Naive thymus-derived CD4-positive, alpha-beta T cell (primary cell): ENCODE measurements around the gene WDR35. TPM values are rescaled to one million over a fixed set of nuclear protein-coding genes. Genes with fewer than 3 reads are reported as not detected.
A peak's percentile ranks its signal among the peaks of the same experiment; 100 is the strongest.

Source experiments
- ATAC-seq: fragments of 150-1000 bp; cut with Tn5 transposase; 2 replicates; pipeline ENCODE4 v1.10.0; 2021; ENCODE audit warnings: mild to moderate bottlenecking, moderate library complexity
- CTCF ChIA-PET: fragments of 350-600 bp; sonication (Branson Sonifier 250); formaldehyde crosslinking; loops from one replicate; lab custom pipeline; 2021; ENCODE audit warnings: antibody characterized with exemption; lab: Charles Lee
- POLR2A ChIA-PET: fragments of 350-600 bp; sonication (Branson Sonifier 250); formaldehyde crosslinking; loops from one replicate; lab custom pipeline; 2021; ENCODE audit warnings: antibody characterized with exemption, inconsistent platforms; lab: Charles Lee
- DNase-seq, 9 donors: peaks; one replicate each; pipeline versions ENCODE4 v3.0.0 to v3.0.0-alpha.2; 2020 to 2022; ENCODE audit warnings: mixed read lengths in 1 of 9
- H3K27ac ChIP-seq: one replicate; pipeline ENCODE4 v1.7.0; 2013; ENCODE audit warnings: mild to moderate bottlenecking, low read depth, low read length, moderate library complexity
- H3K27me3 ChIP-seq, 2 donors: one replicate each; pipeline ENCODE4 v1.7.0; 2013; ENCODE audit warnings: low read length in 2 of 2, mild to moderate bottlenecking in 2 of 2, moderate library complexity in 2 of 2; ENCODE audit not compliant: control insufficient read depth in 2 of 2, insufficient read depth in 2 of 2
- H3K36me3 ChIP-seq, 3 experiments: 1 replicate in 2 of 3; 2 replicates in 1 of 3; pipeline ENCODE4 v1.7.0; 2013; ENCODE audit warnings: low read length in 3 of 3, mild to moderate bottlenecking in 3 of 3, moderate library complexity in 1 of 3; ENCODE audit not compliant: insufficient read depth in 3 of 3, control insufficient read depth in 2 of 3
- H3K4me1 ChIP-seq, 2 donors: one replicate each; pipeline ENCODE4 v1.7.0; 2013; ENCODE audit warnings: low read length in 2 of 2, mild to moderate bottlenecking in 2 of 2, moderate library complexity in 1 of 2; ENCODE audit not compliant: control insufficient read depth in 2 of 2, insufficient read depth in 2 of 2
- H3K4me3 ChIP-seq: 2 replicates; pipeline ENCODE4 v1.7.0; 2013; ENCODE audit warnings: mild to moderate bottlenecking, low read length
- H3K9me3 ChIP-seq, 3 experiments: 1 replicate in 2 of 3; 2 replicates in 1 of 3; pipeline ENCODE4 v1.7.0; 2013; ENCODE audit warnings: low read length in 3 of 3; ENCODE audit not compliant: control insufficient read depth in 2 of 3
- H3K27ac Mint-ChIP-seq, 9 donors: one replicate each; pipeline ENCODE4 v1.8.0; 2020 to 2022; ENCODE audit warnings: mixed read lengths in 9 of 9, mild to moderate bottlenecking in 8 of 9, moderate library complexity in 5 of 9, inconsistent platforms in 2 of 9
- H3K27me3 Mint-ChIP-seq, 5 donors: one replicate each; pipeline ENCODE4 v1.8.0; 2021 to 2022; ENCODE audit warnings: mixed read lengths in 5 of 5, mild to moderate bottlenecking in 1 of 5
- H3K36me3 Mint-ChIP-seq, 5 donors: one replicate each; pipeline ENCODE4 v1.8.0; 2020 to 2022; ENCODE audit warnings: mixed read lengths in 5 of 5, mild to moderate bottlenecking in 3 of 5, inconsistent platforms in 1 of 5
- H3K4me1 Mint-ChIP-seq, 7 donors: one replicate each; pipeline ENCODE4 v1.8.0; 2020 to 2022; ENCODE audit warnings: mixed read lengths in 7 of 7, mild to moderate bottlenecking in 3 of 7, inconsistent platforms in 1 of 7
- H3K4me3 Mint-ChIP-seq, 10 donors: one replicate each; pipeline ENCODE4 v1.8.0; 2020 to 2022; ENCODE audit warnings: mild to moderate bottlenecking in 10 of 10, mixed read lengths in 10 of 10, moderate library complexity in 6 of 10, inconsistent platforms in 2 of 10
- H3K9me3 Mint-ChIP-seq, 11 donors: one replicate each; pipeline ENCODE4 v1.8.0; 2020 to 2022; ENCODE audit warnings: mixed read lengths in 11 of 11, mild to moderate bottlenecking in 4 of 11, inconsistent platforms in 1 of 11, moderate library complexity in 1 of 11
- intact Hi-C, 2 donors: fragments of 100-400 bp; cut with micrococcal nuclease; formaldehyde crosslinking; loops; one replicate each; pipeline ENCODE4 v1.15.1; 2023
- polyA plus RNA-seq, 2 donors: library from polyadenylated mRNA; unstranded; fragments of 300-500 nt; fragmentation: Illumina TruSeq; gene quantifications; one replicate each; pipeline ENCODE4 v1.2.3, GENCODE V29; 2021
- total RNA-seq, 6 experiments: library from RNA in 5 of 6; stranded (reverse) in 5 of 6; gene quantifications; 1 replicate in 5 of 6; 2 replicates in 1 of 6; pipeline ENCODE4 v1.2.3 and lab custom pipeline; 2021 to 2026

Gene WDR35
- total and polyA plus RNA-seq, 7 experiments from 2014 or later: 1.5 to 6.0 (median 3.5) TPM

DNA sequence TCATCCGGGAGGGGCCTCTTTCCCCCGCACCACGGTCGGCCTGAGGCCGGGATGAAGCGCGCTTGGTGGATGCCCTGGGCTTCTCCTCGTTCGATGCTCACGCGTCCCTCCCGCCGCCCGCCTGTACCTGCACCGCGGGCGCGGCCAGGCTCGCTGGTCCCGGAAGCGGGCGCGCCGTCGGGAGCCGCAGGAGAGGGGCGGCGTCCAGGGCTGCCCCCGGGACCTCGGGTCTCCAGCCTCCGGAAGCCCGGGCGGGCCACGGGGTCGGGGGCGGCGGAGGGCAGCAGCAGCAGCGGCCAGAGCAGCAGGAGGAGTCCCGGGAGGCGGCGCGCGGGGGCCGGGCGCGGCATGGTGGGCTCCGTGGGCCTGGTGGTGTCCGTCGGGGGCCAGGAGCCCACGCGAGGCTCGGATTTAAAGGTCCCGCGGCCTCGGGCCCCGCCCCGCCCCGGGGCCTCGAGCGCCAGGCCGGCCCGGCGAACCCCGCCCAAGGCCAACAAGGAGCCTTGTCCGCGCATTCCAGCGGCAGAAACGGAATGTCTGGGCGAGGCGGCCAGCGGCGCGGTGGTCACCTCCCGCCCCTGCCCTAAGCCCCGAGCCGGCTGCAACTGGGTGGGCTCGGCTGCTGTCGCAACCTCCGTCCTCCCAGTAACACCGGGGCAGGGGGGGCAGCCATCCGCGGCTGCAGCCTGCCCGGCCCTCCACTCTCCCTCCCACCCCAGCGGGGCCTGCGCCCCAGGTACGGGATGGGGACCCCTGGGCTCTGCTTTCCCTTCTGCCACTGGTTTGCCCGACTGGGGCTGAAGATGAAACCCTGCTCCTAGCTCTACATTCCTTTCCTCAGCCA, 22.6 kb upstream of the WDR35 start, which contains the start of gene MATN3:
TSS of gene MATN3 (minus strand) at position 387 of the 844 bp plus-strand sequence. CDS start at position 350, 37 bp downstream.
- CTCF ChIA-PET: interaction anchor here (0.6 to 1.5 kb wide), 2 partner anchors 83 to 90 kb away, joined by 3 to 4 read pairs; no protein-coding TSS in a partner anchor
- H3K9me3 Mint-ChIP-seq: peaks cover 0 to 7% (median 5%) of the 10 kb centered on the region in 11 donors
- Histone ChIP-seq H3K36me3 (no peaks in the 10 kb centered on the region), H3K4me1 (peaks cover 0 to 3% of the 10 kb centered on the region in 2 donors), H3K4me3 (no peak within 1 kb of the TSS), H3K27me3 (no peaks in the 10 kb centered on the region), H3K9me3 (no peaks in the 10 kb centered on the region), H3K27ac (no peak within 1 kb of the TSS)
- POLR2A ChIA-PET: no interaction called here
- H3K27ac Mint-ChIP-seq: peak within 1 kb of the TSS in 1 of 9 donors; percentile 79
- peak within 1 kb of the TSS; percentile 56 to 82 (median 76) for H3K4me3 Mint-ChIP-seq
- DNase-seq (no peak), ATAC-seq (peak; percentile 27)
- peaks cover 0 to 2% (median 0%) of the 10 kb centered on the region in 5 donors for H3K36me3 Mint-ChIP-seq
- peaks cover 39 to 68% (median 58%) of the 10 kb centered on the region in 5 donors for H3K27me3 Mint-ChIP-seq
- intact Hi-C loops: no loop called here
- peaks cover 5 to 16% (median 14%) of the 10 kb centered on the region in 7 donors for H3K4me1 Mint-ChIP-seq

DNA sequence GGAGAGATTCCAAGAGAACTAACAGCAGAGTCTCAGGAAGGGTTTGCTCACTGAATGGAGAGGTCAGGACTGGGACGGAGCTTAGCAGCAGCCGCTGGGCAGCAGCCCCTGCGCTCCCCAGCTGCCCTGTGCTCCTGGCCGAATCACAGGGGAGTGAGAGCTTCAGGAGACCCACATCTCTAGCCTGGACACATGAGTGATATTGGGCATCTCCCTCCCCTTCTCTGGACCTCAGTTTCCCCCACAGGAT, 22.1 kb upstream of the WDR35 start:
- peaks cover 0 to 2% (median 0%) of the 10 kb centered on the region in 5 donors for H3K36me3 Mint-ChIP-seq
- intact Hi-C loops: no loop called here
- H3K4me1 ChIP-seq: peaks cover 0 to 3% of the 10 kb centered on the region in 2 donors
- H3K9me3 ChIP-seq: no peaks in the 10 kb centered on the region
- no peaks in the 10 kb centered on the region for H3K36me3 ChIP-seq
- POLR2A ChIA-PET: no interaction called here
- no peaks in the 10 kb centered on the region for H3K27me3 ChIP-seq
- no peak for ATAC-seq
- no peak overlapping the region for H3K4me3 ChIP-seq
- H3K4me1 Mint-ChIP-seq: peaks cover 5 to 16% (median 14%) of the 10 kb centered on the region in 7 donors
- CTCF ChIA-PET: no interaction called here
- H3K27me3 Mint-ChIP-seq: peaks cover 39 to 67% (median 60%) of the 10 kb centered on the region in 5 donors
- peaks cover 0 to 7% (median 5%) of the 10 kb centered on the region in 11 donors for H3K9me3 Mint-ChIP-seq
- peak overlapping the region in 1 of 9 donors; percentile 79 for H3K27ac Mint-ChIP-seq
- no peak overlapping the region for H3K27ac ChIP-seq
- DNase-seq: no peak
- peak overlapping the region; percentile 48 to 82 (median 65) for H3K4me3 Mint-ChIP-seq

DNA sequence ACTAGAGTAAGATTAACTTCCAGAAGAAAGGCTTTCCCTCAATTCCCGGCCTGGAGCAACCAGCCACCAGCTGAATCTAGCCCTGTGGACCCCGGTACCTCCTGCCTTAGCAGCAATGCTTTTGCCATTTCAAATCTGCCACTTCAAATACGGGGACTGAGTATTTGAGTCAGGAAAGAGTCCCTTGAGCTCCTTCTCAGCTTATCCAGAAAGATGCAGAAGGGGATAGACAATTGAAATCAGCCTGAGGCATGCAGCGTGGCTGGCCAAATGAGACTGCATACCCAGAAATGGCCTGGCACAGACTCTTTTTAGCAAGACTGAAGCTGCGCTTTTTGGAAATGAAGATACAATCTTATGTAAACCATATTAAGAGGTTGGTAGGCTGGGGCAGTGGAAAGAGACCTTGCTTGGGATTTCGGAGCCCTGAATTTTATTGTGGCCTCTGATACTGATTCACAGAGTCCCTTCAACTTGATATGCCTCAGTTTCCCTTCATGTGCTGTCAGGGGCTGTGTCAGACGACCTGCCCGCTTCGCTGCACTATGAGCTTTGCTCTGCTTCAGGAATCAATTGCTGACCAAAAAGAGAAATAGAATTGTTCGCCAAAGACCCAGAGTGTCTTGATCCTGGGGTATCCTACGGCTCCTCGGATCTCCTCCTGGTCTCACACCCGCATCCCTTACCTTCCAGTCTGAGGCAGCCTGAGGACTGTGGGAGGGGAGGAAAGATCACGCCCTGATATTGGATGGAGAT, 21.5 kb upstream of the WDR35 start:
- Histone ChIP-seq H3K36me3 (no peaks in the 10 kb centered on the region), H3K9me3 (no peaks in the 10 kb centered on the region), H3K27me3 (no peaks in the 10 kb centered on the region), H3K27ac (no peak overlapping the region), H3K4me3 (no peak overlapping the region), H3K4me1 (peaks cover 0 to 3% of the 10 kb centered on the region in 2 donors)
- peak overlapping the region in 1 of 9 donors; percentile 79 for H3K27ac Mint-ChIP-seq
- H3K27me3 Mint-ChIP-seq: peaks cover 42 to 67% (median 63%) of the 10 kb centered on the region in 5 donors
- CTCF ChIA-PET: no interaction called here
- H3K4me3 Mint-ChIP-seq: peak overlapping the region; percentile 48 to 82 (median 65)
- intact Hi-C loops: no loop called here
- DNase-seq: no peak
- POLR2A ChIA-PET: no interaction called here
- peaks cover 5 to 16% (median 14%) of the 10 kb centered on the region in 7 donors for H3K4me1 Mint-ChIP-seq
- H3K9me3 Mint-ChIP-seq: peaks cover 0 to 7% (median 5%) of the 10 kb centered on the region in 11 donors
- H3K36me3 Mint-ChIP-seq: peaks cover 0 to 2% (median 0%) of the 10 kb centered on the region in 5 donors
- ATAC-seq: no peak

DNA sequence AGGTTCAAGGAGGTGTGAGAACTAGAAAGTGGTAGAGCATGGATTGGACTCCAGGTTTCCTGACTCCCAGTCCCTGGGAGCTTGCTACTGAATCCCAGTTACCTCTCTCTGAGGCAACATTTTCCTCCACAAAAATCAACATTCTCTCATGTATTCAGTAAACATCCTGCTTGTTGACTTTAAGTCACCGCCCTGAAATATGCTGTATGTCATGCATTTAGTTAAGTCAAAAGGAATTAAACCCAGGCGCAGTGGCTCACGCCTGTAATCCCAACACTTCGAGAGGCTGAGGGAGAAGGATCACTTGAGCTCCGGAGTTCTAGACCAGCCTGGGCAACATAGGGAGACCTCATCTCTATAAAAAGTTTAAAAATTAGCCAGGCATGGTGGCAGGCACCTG, 18.8 kb upstream of the WDR35 start:
- no peak for ATAC-seq
- DNase-seq: no peak
- H3K4me3 Mint-ChIP-seq: no peak overlapping the region
- intact Hi-C loops: no loop called here
- Histone ChIP-seq H3K36me3 (no peaks in the 10 kb centered on the region), H3K27me3 (no peaks in the 10 kb centered on the region), H3K9me3 (no peaks in the 10 kb centered on the region), H3K4me1 (peaks cover 0 to 3% of the 10 kb centered on the region in 2 donors), H3K27ac (no peak overlapping the region), H3K4me3 (no peak overlapping the region)
- no peaks in the 10 kb centered on the region for H3K36me3 Mint-ChIP-seq
- peaks cover 30 to 56% (median 48%) of the 10 kb centered on the region in 5 donors for H3K27me3 Mint-ChIP-seq
- POLR2A ChIA-PET: no interaction called here
- CTCF ChIA-PET: no interaction called here
- no peak overlapping the region for H3K27ac Mint-ChIP-seq
- H3K4me1 Mint-ChIP-seq: peaks cover 5 to 16% (median 14%) of the 10 kb centered on the region in 7 donors
- peaks cover 0 to under 1% (median 0%) of the 10 kb centered on the region in 11 donors for H3K9me3 Mint-ChIP-seq

DNA sequence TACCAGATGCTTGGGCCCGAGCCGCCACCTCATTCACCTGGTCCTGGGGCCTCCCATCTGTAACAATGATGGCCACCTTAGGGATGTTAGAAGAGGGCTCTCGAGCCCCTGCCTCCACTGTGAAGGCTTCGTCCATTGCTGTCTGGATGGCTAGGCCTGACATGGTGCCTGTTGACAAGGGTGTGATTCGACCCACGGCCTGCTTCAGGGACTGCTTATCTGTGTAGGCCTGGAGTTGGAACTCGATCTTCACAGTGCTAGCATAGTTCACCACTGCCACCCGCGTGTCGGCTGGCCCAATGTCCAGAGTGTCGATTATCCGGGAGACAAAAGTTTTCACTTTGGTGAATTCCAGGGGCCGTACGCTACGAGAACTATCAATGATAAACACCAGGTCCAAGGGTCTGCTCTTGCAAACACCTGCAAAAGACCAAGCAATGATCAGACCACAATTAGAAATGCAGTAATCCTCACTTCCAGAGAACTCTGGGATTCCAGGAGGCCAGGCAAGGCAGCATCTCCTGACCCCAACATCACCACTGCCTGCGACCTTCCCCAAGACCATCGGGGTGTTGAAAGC, 16.1 kb upstream of the WDR35 start:
- no peak for DNase-seq

DNA sequence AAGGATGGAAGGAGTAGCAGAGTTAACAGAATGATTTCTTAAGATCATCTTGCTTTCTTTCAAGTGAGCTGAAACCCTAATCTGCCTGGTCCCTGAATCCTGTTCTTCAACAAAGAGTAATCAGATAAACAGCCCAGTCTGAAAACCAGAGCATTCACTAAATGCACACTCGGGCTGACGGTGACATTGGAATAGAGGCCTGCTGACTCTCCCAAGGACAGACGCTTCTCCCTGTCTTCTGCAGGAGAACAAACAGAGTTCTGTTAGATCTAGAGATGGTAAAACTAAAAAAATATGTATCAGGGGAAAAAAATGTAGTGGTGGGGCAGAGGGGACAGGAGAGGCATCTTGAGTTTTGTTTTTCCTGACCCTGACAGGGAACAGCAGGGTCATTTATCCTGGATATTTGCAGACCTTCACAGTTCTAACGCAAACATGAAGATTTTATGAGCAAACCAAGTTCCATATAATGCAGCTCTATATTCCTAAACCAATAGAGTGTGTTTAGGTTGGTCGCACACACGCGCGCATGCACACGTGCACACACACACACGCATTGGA, 15.2 kb upstream of the WDR35 start:
- Histone ChIP-seq H3K4me3 (no peak overlapping the region), H3K9me3 (no peaks in the 10 kb centered on the region), H3K36me3 (no peaks in the 10 kb centered on the region), H3K27ac (no peak overlapping the region), H3K4me1 (no peaks in the 10 kb centered on the region), H3K27me3 (no peaks in the 10 kb centered on the region)
- DNase-seq: no peak
- no peak for ATAC-seq
- POLR2A ChIA-PET: no interaction called here
- CTCF ChIA-PET: no interaction called here
- Mint-ChIP-seq H3K4me3 (no peak overlapping the region), H3K27me3 (peaks cover 9 to 44% (median 35%) of the 10 kb centered on the region in 5 donors), H3K9me3 (no peaks in the 10 kb centered on the region), H3K4me1 (no peaks in the 10 kb centered on the region), H3K27ac (no peak overlapping the region), H3K36me3 (no peaks in the 10 kb centered on the region)
- intact Hi-C loops: no loop called here

More for the DNA sequence above, 16.1 kb upstream of the WDR35 start:
- H3K4me1 Mint-ChIP-seq: no peaks in the 10 kb centered on the region
- Histone ChIP-seq H3K4me1 (no peaks in the 10 kb centered on the region), H3K4me3 (no peak overlapping the region), H3K36me3 (no peaks in the 10 kb centered on the region), H3K27me3 (no peaks in the 10 kb centered on the region), H3K27ac (no peak overlapping the region), H3K9me3 (no peaks in the 10 kb centered on the region)
- peaks cover 17 to 52% (median 38%) of the 10 kb centered on the region in 5 donors for H3K27me3 Mint-ChIP-seq
- no peaks in the 10 kb centered on the region for H3K9me3 Mint-ChIP-seq
- POLR2A ChIA-PET: no interaction called here
- no peak for ATAC-seq
- intact Hi-C loops: no loop called here
- no peak overlapping the region for H3K27ac Mint-ChIP-seq
- CTCF ChIA-PET: no interaction called here
- H3K36me3 Mint-ChIP-seq: no peaks in the 10 kb centered on the region
- no peak overlapping the region for H3K4me3 Mint-ChIP-seq
